Measurements from ENCODE around the gene IQCH. TPM values are rescaled to one million over a fixed set of nuclear protein-coding genes. Genes with fewer than 3 reads are reported as not detected.

Gene IQCH
- polyA plus RNA-seq, 1 donor (not counting 4 experiments of a cell fraction or from before 2014, with no cell fraction given), result 2.6 TPM

GRCh38 chr15:67465196-67465952 lies 210.8 kb downstream of the IQCH start:
- TF ChIP-seq EZH2 (IDR thresholded peaks at IDR 0.05; ENCODE audit: low read length) (no peak), CTCF (optimal IDR thresholded peaks at IDR 0.05 in 1 of 3, IDR thresholded peaks at IDR 0.05 in 1 of 3, conservative IDR thresholded peaks at IDR 0.05 in 1 of 3; ENCODE audit: extremely low read depth in 1 of 3, insufficient read depth in 2 of 3, low read length in 3 of 3) (no peak)
- Histone ChIP-seq H3K9me3 (ENCODE audit: control insufficient read depth, low read depth, low read length) (no peaks in the 10 kb centered on the region), H4K20me1 (ENCODE audit: control insufficient read depth, extremely low read depth, insufficient read depth, low read length) (no peaks in the 10 kb centered on the region), H3K27ac (ENCODE audit: control insufficient read depth, insufficient read depth, low read length) (no peak overlapping the region), H3K79me2 (ENCODE audit: control insufficient read depth, insufficient read depth, low read length) (no peaks in the 10 kb centered on the region), H3K4me1 (ENCODE audit: control insufficient read depth, extremely low read depth, insufficient read depth, low read length) (peaks cover 28% of the 10 kb centered on the region), H3K4me3 (ENCODE audit: control insufficient read depth in 2 of 3, extremely low read depth in 1 of 3, insufficient read depth in 2 of 3, low read depth in 1 of 3, low read length in 3 of 3) (peak overlapping the region in 1 of 3 experiments; percentile 35), H3K36me3 (ENCODE audit: control insufficient read depth in 2 of 2, extremely low read depth in 1 of 2, insufficient read depth in 2 of 2, low read length in 2 of 2) (no peaks in the 10 kb centered on the region), H3K9me1 (ENCODE audit: control insufficient read depth, extremely low read depth, insufficient read depth, low read length) (no peaks in the 10 kb centered on the region), H2AFZ (ENCODE audit: control insufficient read depth, low read length) (peak overlapping the region; percentile 69), H3K4me2 (ENCODE audit: control insufficient read depth, extremely low read depth, insufficient read depth, low read depth, low read length) (peak overlapping the region; percentile 77), H3K9ac (ENCODE audit: control insufficient read depth, extremely low read depth, insufficient read depth, low read length) (no peak overlapping the region), H3K27me3 (ENCODE audit: control insufficient read depth, extremely low read depth, insufficient read depth, low read length) (no peaks in the 10 kb centered on the region)
- dilution Hi-C loops (cut with MboI; ENCODE audit: extremely low pct_ligation_motif_present, low sequenced_read_pairs), result no loop called here
- peak; percentile 82 for FAIRE-seq
- peak; percentile 11 for DNase-seq (ENCODE audit: low read depth, low spot score)

GRCh38 chr15:67468416-67468815 lies 213.8 kb downstream of the IQCH start:
- FAIRE-seq, result no peak

More at GRCh38 chr15:67468416-67468815, 213.8 kb downstream of the IQCH start:
- no peak overlapping the region for H3K4me3 ChIP-seq (ENCODE audit: control insufficient read depth in 2 of 3, extremely low read depth in 1 of 3, insufficient read depth in 2 of 3, low read depth in 1 of 3, low read length in 3 of 3)
- no peaks in the 10 kb centered on the region for H3K27me3 ChIP-seq (ENCODE audit: control insufficient read depth, extremely low read depth, insufficient read depth, low read length)
- no peak overlapping the region for H3K9ac ChIP-seq (ENCODE audit: control insufficient read depth, extremely low read depth, insufficient read depth, low read length)
- dilution Hi-C loops (cut with MboI; ENCODE audit: extremely low pct_ligation_motif_present, low sequenced_read_pairs), result no loop called here
- no peak for DNase-seq (ENCODE audit: low read depth, low spot score)
- no peaks in the 10 kb centered on the region for H4K20me1 ChIP-seq (ENCODE audit: control insufficient read depth, extremely low read depth, insufficient read depth, low read length)
- H3K4me2 ChIP-seq (ENCODE audit: control insufficient read depth, extremely low read depth, insufficient read depth, low read depth, low read length), result peak overlapping the region; percentile 45
- no peaks in the 10 kb centered on the region for H3K9me1 ChIP-seq (ENCODE audit: control insufficient read depth, extremely low read depth, insufficient read depth, low read length)
- no peaks in the 10 kb centered on the region for H3K79me2 ChIP-seq (ENCODE audit: control insufficient read depth, insufficient read depth, low read length)
- H3K27ac ChIP-seq (ENCODE audit: control insufficient read depth, insufficient read depth, low read length), result no peak overlapping the region
- TF ChIP-seq CTCF (optimal IDR thresholded peaks at IDR 0.05 in 1 of 3, IDR thresholded peaks at IDR 0.05 in 1 of 3, conservative IDR thresholded peaks at IDR 0.05 in 1 of 3; ENCODE audit: extremely low read depth in 1 of 3, insufficient read depth in 2 of 3, low read length in 3 of 3), result no peak
- TF ChIP-seq EZH2 (IDR thresholded peaks at IDR 0.05; ENCODE audit: low read length), result no peak
- no peaks in the 10 kb centered on the region for H3K36me3 ChIP-seq (ENCODE audit: control insufficient read depth in 2 of 2, extremely low read depth in 1 of 2, insufficient read depth in 2 of 2, low read length in 2 of 2)
- no peak overlapping the region for H2AFZ ChIP-seq (ENCODE audit: control insufficient read depth, low read length)
- H3K9me3 ChIP-seq (ENCODE audit: control insufficient read depth, low read depth, low read length), result no peaks in the 10 kb centered on the region
- H3K4me1 ChIP-seq (ENCODE audit: control insufficient read depth, extremely low read depth, insufficient read depth, low read length), result peaks cover 34% of the 10 kb centered on the region
